Caki2 (cell line): ENCODE data around the gene JAG2. TPM values are rescaled to one million over a fixed set of nuclear protein-coding genes. Genes with fewer than 3 reads are reported as not detected.

Experiments
- DNase-seq: peaks from one replicate; pipeline ENCODE4 v3.0.0-alpha.2; 2015; ENCODE audit warnings: low read depth
- in situ Hi-C: cut with HindIII; loops from 2 replicates; pipeline ENCODE4 v1.10.0; 2016; ENCODE audit warnings: low sequenced_read_pairs, low pct_unique_long_range_greater_than_20kb, mixed read lengths
- total RNA-seq: library from RNA; depleted of rRNA; stranded (reverse); fragments of >200 nt; shearing (Covaris generic); gene quantifications from 2 replicates; pipeline ENCODE4 v1.2.3, GENCODE V29; 2014; ENCODE audit warnings: low replicate concordance

Gene JAG2
- total RNA-seq, 1 experiment from 2014 or later, result 1.1 TPM

- DNase-seq, result no peak
- in situ Hi-C loops, result no loop called here
Measured at GRCh38 chr14:105171004-105171673, 2.6 kb upstream of the JAG2 start.

DNA sequence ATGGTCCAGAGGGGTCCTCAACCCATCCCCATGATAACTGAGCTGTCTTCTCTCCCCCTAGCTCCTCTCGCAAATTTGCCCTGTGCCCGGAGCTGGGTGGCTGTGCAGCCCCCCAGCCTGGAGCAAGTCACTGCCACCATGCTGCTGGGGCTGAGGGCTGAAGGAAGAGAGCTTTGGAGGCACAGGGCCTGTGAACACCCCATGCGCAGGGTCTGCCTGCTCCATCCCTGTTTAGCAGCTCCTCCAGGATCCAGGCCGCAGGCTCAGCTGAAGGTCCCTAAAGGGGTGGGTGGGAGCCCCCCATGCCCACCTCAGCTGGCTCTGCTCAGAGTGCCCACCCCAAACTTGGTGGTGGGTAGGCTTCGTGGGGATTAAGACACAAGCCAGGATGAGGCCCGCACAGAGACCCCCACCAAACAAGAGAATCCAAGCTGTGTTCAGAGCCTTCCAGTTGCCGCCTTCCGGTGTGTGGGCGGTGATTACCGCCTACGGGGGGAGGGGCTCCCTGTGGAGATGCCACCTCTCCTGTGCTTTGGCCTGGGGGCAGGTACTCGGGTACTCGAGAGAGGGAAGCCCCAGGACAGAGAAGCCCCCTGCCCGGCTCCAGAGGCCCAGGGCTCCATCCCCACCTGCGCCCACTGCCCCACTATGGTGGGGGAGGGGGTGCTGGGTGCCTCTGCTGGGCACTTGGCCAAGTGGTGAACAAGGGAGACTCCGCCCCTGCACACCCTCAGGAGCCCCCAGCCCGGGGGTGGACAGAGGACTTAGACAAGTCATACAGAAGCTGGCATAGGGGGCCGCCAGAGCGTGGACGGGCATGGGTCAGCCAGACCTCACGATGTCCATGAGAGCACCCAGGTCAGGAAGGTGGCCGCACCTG, 1.4 kb upstream of the JAG2 start:
- in situ Hi-C loops, result no loop called here
- DNase-seq, result no peak

DNA sequence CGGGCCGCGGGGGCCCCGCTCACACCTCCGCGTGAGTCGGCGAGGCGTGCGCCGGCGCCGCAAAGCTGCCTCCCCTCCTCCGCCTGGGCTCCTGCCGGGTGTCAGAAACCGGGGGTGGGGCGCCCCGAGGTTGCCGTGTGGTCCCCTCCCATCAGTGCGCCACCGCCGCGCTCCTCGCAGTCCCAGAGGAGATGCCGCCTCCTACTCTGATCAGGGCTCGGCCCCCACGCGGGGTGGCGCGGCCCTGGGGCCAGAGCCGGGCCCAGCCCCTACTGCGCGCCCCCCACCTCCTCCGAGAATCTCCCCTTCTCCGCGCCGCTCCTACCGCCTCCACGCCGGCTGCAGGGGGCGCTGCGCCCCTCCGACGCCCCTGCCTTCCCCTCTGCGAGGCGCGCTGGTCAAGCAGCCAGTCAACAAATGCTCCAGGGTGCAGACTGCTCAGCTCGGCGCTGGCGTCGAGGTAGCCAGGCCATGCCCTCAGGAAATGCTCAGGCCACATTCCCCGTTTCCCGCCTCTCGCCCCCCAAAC, 467 bp upstream of the JAG2 start:
- in situ Hi-C loops, result no loop called here
- DNase-seq, result no peak

DNA sequence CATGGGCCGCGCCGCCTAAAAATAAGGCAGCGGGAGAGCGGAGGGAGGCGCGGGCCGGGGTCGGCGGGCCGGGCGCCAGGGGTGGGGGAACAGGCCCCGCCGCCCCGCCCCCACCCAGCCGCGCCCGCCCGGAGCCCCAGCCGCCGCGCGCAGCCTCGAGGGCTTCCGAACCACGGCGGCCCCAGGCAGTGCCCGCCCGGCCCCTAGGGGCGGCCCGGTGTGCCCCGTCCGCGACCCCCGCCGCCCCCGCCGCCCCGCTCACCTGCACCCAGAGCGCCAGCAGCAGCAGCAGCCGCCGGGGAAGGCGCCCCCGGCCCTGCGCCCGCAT, 519 bp downstream of the JAG2 start:
- in situ Hi-C loops, result no loop called here
- DNase-seq, result no peak

DNA sequence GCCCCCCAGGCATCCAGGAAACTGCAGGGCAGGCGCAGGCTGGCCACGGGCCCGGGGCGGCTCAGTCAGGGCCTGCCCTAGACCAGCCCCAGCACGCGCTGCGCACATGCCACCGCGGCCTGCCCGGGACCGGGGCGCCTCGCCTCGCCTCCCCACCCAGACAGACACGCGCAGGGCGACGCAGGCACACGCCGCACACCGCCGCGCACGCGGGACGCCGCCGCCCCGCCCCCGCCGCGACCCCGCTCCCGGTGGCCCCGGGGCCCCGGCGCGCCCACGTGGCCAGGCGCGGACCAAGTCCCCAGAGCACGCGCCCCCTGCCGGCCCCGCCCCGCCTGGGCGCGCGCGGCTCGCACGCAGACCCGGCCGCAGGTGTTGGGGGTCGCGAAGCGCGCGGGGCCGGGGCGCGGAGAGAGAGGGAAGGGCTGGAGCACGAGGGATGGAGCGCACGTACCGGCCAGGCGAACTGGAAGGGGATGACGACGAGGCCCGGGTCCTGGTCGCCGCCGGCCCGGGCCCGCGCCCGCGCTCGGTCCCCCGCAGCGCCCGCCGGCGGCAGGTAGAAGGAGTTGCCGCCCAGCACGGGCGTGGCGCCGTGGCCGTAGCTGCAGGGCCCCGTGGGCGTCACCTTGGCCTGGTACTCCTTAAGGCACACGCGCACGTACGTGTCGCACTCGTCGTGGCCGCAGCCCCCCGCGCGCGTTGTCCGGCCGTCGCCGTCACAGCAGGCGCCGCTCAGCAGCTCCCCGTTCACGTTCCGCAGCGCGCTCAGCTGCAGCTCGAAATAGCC, 1.1 kb downstream of the JAG2 start:
- no peak for DNase-seq
- in situ Hi-C loops, result no loop called here

DNA sequence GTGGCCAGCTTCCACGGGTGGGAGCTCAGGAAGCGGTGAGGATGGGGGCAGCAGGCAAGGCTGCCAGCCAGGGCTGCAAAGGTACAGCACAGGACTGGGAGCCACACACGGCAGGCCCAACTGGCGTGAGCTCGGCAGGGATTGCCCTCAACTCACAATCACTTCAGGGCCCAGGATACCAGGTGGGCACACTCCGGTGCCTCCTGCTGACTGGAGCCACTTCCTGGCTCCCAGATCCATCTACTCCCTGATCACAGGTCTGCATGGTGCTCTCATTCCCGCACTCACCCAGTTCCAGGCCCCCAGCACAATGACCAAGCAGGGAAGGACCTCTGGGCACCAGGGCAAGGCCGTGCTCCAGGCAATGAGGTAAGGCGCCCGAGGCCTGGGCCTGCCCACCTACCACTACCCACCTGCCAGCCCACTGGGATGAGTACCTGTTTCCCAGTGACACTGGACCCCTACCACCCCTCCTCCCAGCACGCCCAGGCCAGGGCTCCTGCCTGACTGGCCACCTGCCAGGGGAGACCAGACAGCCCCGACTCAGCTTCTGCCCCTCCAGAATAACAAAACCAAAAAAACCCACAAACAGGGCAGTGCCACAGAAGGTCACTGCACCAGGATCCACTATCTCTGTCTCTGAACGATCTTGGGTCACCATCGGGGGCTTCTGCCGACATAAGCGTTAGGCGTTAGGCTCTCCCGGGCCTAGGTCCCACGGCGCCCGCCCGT, 1.8 kb downstream of the JAG2 start:
- in situ Hi-C loops, result no loop called here
- no peak for DNase-seq

DNA sequence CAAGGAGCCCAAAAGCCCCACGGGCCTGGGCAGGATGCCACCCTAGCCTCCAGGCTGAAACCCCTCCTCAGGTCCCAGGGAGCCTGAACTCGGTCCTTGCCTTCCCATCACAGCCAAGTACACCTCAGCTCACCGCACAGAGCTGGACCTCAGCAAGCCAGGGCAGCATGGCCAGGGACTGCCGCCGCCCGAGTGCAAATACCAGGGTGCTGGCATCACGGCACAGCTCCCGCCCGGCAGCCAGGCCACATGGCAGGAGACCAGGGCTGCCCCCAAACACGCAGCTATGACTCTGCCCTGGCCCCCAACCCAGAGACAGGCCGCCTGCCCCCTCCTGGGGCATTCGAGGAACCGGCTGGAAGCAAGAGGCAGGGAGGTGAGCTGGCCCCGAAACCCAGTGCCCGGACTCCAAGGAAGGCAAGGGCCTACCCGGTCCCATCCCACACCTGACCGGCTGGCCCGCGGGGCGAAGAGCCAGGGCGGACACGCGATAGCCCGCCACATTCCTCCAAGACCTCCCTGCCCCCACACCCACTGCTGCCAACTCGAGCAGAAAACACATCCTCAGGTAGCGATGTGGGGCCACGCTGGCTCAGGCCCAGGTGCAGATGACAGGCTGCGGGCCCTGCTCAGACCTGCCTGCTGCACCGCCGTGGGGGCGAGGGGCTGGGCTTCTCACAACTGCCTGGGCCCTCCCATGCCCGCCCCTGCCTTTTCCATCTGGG, 2.7 kb downstream of the JAG2 start:
- in situ Hi-C loops, result no loop called here
- no peak for DNase-seq

- no peak for DNase-seq
- in situ Hi-C loops, result no loop called here
Measured at GRCh38 chr14:105165134-105165704, 3.4 kb downstream of the JAG2 start.

GRCh38 chr14:105163040-105163742, 5.4 kb downstream of the JAG2 start:
- no peak for DNase-seq
- in situ Hi-C loops, result no loop called here

GRCh38 chr14:105162669-105162979, 6.0 kb downstream of the JAG2 start:
- in situ Hi-C loops, result no loop called here
- no peak for DNase-seq

DNA sequence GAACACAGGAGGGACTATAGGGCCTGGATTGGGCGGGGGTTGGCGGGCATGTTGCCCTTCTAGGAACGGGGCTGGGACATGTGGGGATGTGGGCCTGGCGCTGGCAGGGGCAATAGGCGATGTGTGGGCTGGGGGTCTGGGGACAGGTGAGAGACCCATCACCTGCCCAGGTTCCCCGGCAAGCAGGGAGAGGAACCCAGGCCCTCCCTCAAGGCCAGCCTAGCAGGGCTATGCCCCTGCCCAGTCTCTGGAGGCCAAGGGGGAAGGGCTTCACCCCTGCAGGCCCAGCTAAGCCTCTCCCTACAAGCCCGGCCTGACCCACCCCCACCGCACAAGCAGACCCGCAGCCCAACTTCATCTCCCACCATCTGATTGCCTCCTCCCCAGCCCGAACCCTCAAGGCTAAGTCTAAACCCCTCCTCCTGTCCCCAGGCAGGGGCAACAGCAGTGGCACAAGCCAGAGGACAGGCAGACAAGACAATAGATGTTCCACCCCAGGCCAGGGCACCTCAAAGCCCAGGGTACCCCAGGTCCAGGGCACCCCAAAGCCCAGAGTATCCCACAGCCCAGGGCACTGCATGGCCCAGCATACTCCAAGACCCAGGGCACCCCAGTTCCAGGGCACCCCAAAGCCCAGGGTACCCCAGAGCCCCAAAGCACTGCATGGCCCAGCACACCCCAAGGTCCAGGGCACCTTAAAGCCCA, 6.5 kb downstream of the JAG2 start:
- in situ Hi-C loops, result no loop called here
- DNase-seq, result no peak

DNA sequence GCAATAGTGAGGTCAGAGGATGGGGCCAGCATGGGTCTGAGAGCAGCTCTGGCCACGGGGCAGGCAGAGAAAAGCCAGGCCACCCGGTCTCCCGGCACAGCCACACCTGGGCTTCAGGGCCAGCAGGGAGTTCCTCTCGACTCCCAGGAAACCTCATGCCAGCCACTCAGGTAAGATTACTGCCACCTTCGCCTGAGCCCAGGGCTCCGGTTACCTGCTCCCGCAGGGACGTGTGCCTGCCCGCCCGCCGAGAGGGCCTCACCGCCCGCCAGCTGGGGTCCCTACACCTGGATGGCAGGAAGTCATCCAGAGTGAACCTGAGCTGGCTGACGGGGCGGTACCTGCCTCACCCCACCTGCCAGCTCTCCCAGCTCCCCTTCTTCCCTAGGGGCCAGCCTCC, 7.3 kb downstream of the JAG2 start:
- DNase-seq, result no peak
- in situ Hi-C loops, result no loop called here

- in situ Hi-C loops, result no loop called here
- DNase-seq, result no peak
Measured at GRCh38 chr14:105160776-105161175, 7.8 kb downstream of the JAG2 start.

DNA sequence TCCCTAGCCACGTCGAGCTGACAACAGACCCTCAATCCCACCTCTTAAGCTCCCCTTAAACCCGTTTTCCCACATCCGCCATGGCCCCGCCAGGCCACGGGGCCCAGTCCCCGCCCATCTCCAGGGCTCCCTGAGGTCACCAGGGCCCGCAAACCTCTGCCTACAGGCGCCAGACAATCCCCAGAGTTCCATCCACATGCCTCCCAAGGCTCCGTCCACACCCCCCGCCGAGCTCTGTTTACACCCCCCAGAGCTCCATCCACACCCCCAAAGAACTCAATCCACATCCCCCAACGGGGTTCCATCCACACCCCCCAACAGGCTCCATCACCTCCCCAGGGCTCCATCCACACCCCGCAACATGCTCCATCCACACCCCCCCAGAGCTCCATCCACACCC, 9.2 kb downstream of the JAG2 start:
- DNase-seq, result no peak
- in situ Hi-C loops, result no loop called here

- DNase-seq, result no peak
- in situ Hi-C loops, result no loop called here
Measured at GRCh38 chr14:105158794-105159193, 9.8 kb downstream of the JAG2 start.

- in situ Hi-C loops, result no loop called here
- DNase-seq, result no peak
Measured at GRCh38 chr14:105157872-105158271, 10.7 kb downstream of the JAG2 start.
